ENCODE results near the gene FBH1. TPM values are rescaled to one million over a fixed set of nuclear protein-coding genes. Genes with fewer than 3 reads are reported as not detected.

FBH1 gene
- total RNA-seq, 1 donor from 2014 or later: 37.7 TPM

DNA sequence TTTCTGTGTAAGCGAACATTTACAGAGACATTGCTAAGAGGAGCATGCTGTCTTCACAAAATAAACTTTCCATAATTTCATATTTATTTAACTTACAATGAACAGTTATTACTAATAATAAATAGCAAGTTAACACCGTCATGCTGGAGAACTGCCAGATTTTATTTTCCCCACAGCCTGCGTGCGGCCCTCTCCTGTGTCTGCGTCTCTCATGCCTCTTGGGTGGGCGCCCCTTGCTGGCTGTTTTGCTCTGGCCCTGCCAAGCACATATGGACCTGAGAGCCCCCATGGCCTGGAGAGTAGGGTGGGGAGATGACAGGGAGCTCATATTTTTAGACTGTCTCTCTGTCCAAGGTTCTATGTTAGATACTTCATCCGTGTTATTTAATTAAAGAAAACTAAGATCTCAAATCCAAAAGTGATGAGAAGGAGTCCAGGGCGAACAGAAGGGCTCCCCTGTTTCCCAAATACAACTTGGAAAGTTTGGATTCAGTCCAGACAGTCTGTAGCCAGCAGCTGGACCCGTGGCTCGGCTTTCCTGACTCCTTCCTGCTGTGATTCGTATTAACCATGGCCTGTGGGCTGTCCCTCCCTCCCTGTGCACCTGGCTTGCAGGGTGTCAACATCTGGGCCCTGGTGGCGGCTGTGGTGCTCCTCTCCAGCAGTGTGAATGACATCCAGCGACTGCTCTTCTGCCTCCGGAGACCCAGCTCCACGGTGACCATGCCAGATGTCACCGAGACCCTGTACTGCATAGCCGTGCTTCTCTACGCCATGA is 20.5 kb downstream of the FBH1 start:
- DNase-seq (ENCODE audit: low spot score): no peak
- Histone ChIP-seq H3K9me3 (ENCODE audit: low read depth) (no peaks in the 10 kb centered on the region), H3K27ac (no peak overlapping the region), H2AFZ (replicated peaks) (no peak overlapping the region), H3K27me3 (no peaks in the 10 kb centered on the region), H3K79me2 (ENCODE audit: low read depth) (peaks cover 14% of the 10 kb centered on the region), H3K36me3 (no peaks in the 10 kb centered on the region), H3K4me2 (no peak overlapping the region), H4K20me1 (ENCODE audit: low read depth) (peaks cover 8% of the 10 kb centered on the region), H3K4me3 (no peak overlapping the region), H3K4me1 (no peaks in the 10 kb centered on the region), H3F3A (ENCODE audit: low read depth) (no peaks in the 10 kb centered on the region), H3K9ac (no peak overlapping the region)
- peak overlapping the region; percentile 83 for H3K27ac Mint-ChIP-seq
- H3K36me3 Mint-ChIP-seq: peaks cover 46% of the 10 kb centered on the region
- H3K9me3 Mint-ChIP-seq: no peaks in the 10 kb centered on the region
- H3K4me1 Mint-ChIP-seq: no peaks in the 10 kb centered on the region
- no peaks in the 10 kb centered on the region for H3K27me3 Mint-ChIP-seq (ENCODE audit: insufficient read depth, low read depth)
- no peak overlapping the region for H3K4me3 Mint-ChIP-seq
- TF ChIP-seq EZH2 (IDR thresholded peaks at IDR 0.05): no peak
- no peak for TF ChIP-seq EZH2phosphoT487 (IDR thresholded peaks at IDR 0.05)
- TF ChIP-seq, protein P1, sequence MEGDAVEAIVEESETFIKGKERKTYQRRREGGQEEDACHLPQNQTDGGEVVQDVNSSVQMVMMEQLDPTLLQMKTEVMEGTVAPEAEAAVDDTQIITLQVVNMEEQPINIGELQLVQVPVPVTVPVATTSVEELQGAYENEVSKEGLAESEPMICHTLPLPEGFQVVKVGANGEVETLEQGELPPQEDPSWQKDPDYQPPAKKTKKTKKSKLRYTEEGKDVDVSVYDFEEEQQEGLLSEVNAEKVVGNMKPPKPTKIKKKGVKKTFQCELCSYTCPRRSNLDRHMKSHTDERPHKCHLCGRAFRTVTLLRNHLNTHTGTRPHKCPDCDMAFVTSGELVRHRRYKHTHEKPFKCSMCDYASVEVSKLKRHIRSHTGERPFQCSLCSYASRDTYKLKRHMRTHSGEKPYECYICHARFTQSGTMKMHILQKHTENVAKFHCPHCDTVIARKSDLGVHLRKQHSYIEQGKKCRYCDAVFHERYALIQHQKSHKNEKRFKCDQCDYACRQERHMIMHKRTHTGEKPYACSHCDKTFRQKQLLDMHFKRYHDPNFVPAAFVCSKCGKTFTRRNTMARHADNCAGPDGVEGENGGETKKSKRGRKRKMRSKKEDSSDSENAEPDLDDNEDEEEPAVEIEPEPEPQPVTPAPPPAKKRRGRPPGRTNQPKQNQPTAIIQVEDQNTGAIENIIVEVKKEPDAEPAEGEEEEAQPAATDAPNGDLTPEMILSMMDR (IDR thresholded peaks at IDR 0.05): no peak

DNA sequence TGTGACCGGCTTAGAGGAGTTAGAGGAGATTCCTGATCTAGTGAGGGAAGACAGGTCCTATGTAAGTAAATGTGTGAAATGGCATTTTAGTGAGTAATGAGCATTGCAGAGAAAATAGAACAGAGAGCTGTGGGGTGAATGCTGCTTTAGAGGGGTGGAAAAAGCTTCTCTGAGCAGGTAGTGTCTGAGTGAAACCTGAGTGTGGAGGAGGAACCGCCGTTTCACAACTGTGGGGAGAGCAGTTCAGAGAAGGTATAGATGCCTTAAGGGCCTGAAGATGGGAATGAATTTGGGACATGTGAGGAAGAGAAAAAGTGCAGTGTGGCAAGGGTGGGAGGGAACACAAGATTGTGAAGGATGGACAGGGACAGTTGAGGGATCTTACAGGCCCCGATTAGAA is 21.6 kb downstream of the FBH1 start:
- Mint-ChIP-seq H3K4me1 (no peaks in the 10 kb centered on the region), H3K27ac (no peak overlapping the region)
- no peaks in the 10 kb centered on the region for H3K36me3 ChIP-seq

DNA sequence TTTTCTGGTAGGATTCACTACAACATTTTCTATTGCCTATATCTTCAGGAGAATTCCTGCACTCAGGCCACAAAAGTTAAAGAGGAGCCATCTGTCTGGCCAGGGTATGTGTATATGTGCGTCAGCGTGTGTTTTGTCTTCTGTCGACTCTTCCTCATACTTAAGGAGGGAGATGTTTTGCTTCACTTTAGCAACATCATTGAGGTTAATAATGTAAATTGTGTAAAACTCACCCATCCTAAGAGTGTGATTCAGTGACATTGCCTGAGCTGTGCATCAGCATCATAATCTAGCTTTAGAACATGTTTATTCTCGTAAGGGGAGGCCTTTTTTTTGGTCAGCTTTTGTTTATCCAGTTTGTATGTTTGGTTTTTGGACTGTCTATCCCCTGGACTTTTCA is 23.7 kb downstream of the FBH1 start:
- peaks cover 2% of the 10 kb centered on the region for H3K27me3 Mint-ChIP-seq (ENCODE audit: insufficient read depth, low read depth)
- no peak overlapping the region for H3K4me2 ChIP-seq
- H3K27ac Mint-ChIP-seq: no peak overlapping the region
- no peaks in the 10 kb centered on the region for H3K27me3 ChIP-seq
- no peak overlapping the region for H3K4me3 ChIP-seq
- no peak overlapping the region for H3K4me3 Mint-ChIP-seq
- no peak overlapping the region for H3K27ac ChIP-seq
- no peaks in the 10 kb centered on the region for H3K9me3 ChIP-seq (ENCODE audit: low read depth)
- H3K9ac ChIP-seq: no peak overlapping the region
- H3K4me1 ChIP-seq: no peaks in the 10 kb centered on the region
- no peak overlapping the region for H2AFZ ChIP-seq (replicated peaks)
- H4K20me1 ChIP-seq (ENCODE audit: low read depth): no peaks in the 10 kb centered on the region
- H3K79me2 ChIP-seq (ENCODE audit: low read depth): no peaks in the 10 kb centered on the region
- no peaks in the 10 kb centered on the region for H3K36me3 ChIP-seq
- no peak for DNase-seq (ENCODE audit: low spot score)
- TF ChIP-seq EZH2 (IDR thresholded peaks at IDR 0.05): no peak
- TF ChIP-seq EZH2phosphoT487 (IDR thresholded peaks at IDR 0.05): no peak
- no peaks in the 10 kb centered on the region for H3K9me3 Mint-ChIP-seq
- H3F3A ChIP-seq (ENCODE audit: low read depth): no peaks in the 10 kb centered on the region
- H3K4me1 Mint-ChIP-seq: no peaks in the 10 kb centered on the region
- H3K36me3 Mint-ChIP-seq: peaks cover 47% of the 10 kb centered on the region

More for the DNA sequence above, 21.6 kb downstream of the FBH1 start:
- peaks cover 46% of the 10 kb centered on the region for H3K36me3 Mint-ChIP-seq
- no peak overlapping the region for H3K4me3 Mint-ChIP-seq
- no peak overlapping the region for H3K4me3 ChIP-seq
- H3K27me3 ChIP-seq: no peaks in the 10 kb centered on the region
- peaks cover 11% of the 10 kb centered on the region for H3K79me2 ChIP-seq (ENCODE audit: low read depth)
- no peak for TF ChIP-seq EZH2 (IDR thresholded peaks at IDR 0.05)
- no peak for TF ChIP-seq EZH2phosphoT487 (IDR thresholded peaks at IDR 0.05)
- TF ChIP-seq, protein P1 (IDR thresholded peaks at IDR 0.05): no peak
- H3K27ac ChIP-seq: no peak overlapping the region
- H3K27me3 Mint-ChIP-seq (ENCODE audit: insufficient read depth, low read depth): no peaks in the 10 kb centered on the region
- no peaks in the 10 kb centered on the region for H3K9me3 Mint-ChIP-seq
- H3K4me1 ChIP-seq: no peaks in the 10 kb centered on the region
- no peak overlapping the region for H2AFZ ChIP-seq (replicated peaks)
- no peak for DNase-seq (ENCODE audit: low spot score)
- no peaks in the 10 kb centered on the region for H3K9me3 ChIP-seq (ENCODE audit: low read depth)
- H4K20me1 ChIP-seq (ENCODE audit: low read depth): peaks cover 8% of the 10 kb centered on the region
- H3K4me2 ChIP-seq: no peak overlapping the region
- H3F3A ChIP-seq (ENCODE audit: low read depth): no peaks in the 10 kb centered on the region
- no peak overlapping the region for H3K9ac ChIP-seq

DNA sequence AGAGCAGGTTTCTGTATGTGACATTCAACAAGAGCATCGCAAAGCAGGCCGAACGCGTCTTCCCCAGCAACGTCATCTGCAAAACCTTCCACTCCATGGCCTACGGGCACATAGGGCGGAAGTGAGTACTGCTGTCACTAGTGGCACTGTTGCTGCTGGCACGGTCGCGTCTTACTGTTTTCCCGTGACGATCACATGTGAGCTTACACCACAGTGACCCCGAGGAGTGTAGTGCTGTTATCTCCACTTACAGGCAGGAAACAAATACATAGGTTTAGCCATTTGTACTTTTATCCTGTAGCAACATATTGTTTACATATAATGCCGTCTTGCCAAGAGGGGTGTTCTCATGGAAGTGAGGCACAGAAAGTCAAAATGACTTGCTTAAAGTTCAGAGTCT is 25.4 kb downstream of the FBH1 start:
- H3K9me3 Mint-ChIP-seq: no peaks in the 10 kb centered on the region
- no peak overlapping the region for H3K27ac Mint-ChIP-seq
- no peaks in the 10 kb centered on the region for H3K79me2 ChIP-seq (ENCODE audit: low read depth)
- no peak for DNase-seq (ENCODE audit: low spot score)
- no peak overlapping the region for H3K27ac ChIP-seq
- no peak overlapping the region for H3K9ac ChIP-seq
- H3K4me1 ChIP-seq: no peaks in the 10 kb centered on the region
- TF ChIP-seq EZH2phosphoT487 (IDR thresholded peaks at IDR 0.05): no peak
- TF ChIP-seq EZH2 (IDR thresholded peaks at IDR 0.05): no peak
- no peaks in the 10 kb centered on the region for H4K20me1 ChIP-seq (ENCODE audit: low read depth)
- no peaks in the 10 kb centered on the region for H3F3A ChIP-seq (ENCODE audit: low read depth)
- no peaks in the 10 kb centered on the region for H3K9me3 ChIP-seq (ENCODE audit: low read depth)
- H3K4me2 ChIP-seq: no peak overlapping the region
- no peaks in the 10 kb centered on the region for H3K36me3 ChIP-seq
- no peak overlapping the region for H3K4me3 Mint-ChIP-seq
- no peaks in the 10 kb centered on the region for H3K4me1 Mint-ChIP-seq
- H3K27me3 Mint-ChIP-seq (ENCODE audit: insufficient read depth, low read depth): peaks cover 2% of the 10 kb centered on the region
- no peak overlapping the region for H2AFZ ChIP-seq (replicated peaks)
- H3K4me3 ChIP-seq: no peak overlapping the region
- H3K36me3 Mint-ChIP-seq: peaks cover 46% of the 10 kb centered on the region
- no peaks in the 10 kb centered on the region for H3K27me3 ChIP-seq

Measured in neural progenitor cell (in vitro differentiated cells).